Thyroid gland (tissue), 4 donors: ENCODE measurements around the gene NYAP1.

Experiments used
- CTCF ChIP-seq, 6 experiments: fragments of 200-600 bp in 3 of 6; fragments of 450-650 bp in 3 of 6; sonication (generic) in 3 of 6; IDR thresholded peaks; one replicate each; pipeline ENCODE4 v1.5.1; 2016 to 2019; ENCODE audit warnings: antibody characterized with exemption in 6 of 6, mild to moderate bottlenecking in 2 of 6, inconsistent platforms in 1 of 6, moderate library complexity in 1 of 6
- POLR2A ChIP-seq, 2 donors: fragments of 450-650 bp; IDR thresholded peaks; one replicate each; pipeline ENCODE4 v1.6.1; 2017; ENCODE audit warnings: antibody characterized with exemption in 2 of 2, mild to moderate bottlenecking in 2 of 2, moderate library complexity in 1 of 2

- TF ChIP-seq CTCF (IDR thresholded peaks at IDR 0.05), result no peak
- no peak for TF ChIP-seq POLR2A (IDR thresholded peaks at IDR 0.05)
These were observed 33.6 kb downstream of the NYAP1 start for GRCh38 chr7:100517305-100517704.
